Gastrocnemius medialis (tissue), 4 donors: ENCODE data around the gene NLRC4.

ENCODE experiments used
- CTCF ChIP-seq, 5 experiments: fragments of 450-650 bp in 3 of 5; fragments of 200-600 bp in 2 of 5; sonication (generic) in 2 of 5; IDR thresholded peaks in 4 of 5; conservative IDR thresholded peaks in 1 of 5; 1 replicate in 4 of 5; 2 replicates in 1 of 5; pipeline ENCODE4 v1.5.1; 2016 to 2019; ENCODE audit warnings: antibody characterized with exemption in 5 of 5, mild to moderate bottlenecking in 3 of 5, moderate library complexity in 3 of 5
- POLR2A ChIP-seq, 2 donors: fragments of 450-650 bp; IDR thresholded peaks; one replicate each; pipeline ENCODE4 v1.6.1; 2017; ENCODE audit warnings: antibody characterized with exemption in 2 of 2, mild to moderate bottlenecking in 2 of 2, moderate library complexity in 2 of 2

GRCh38 chr2:32212295-32212694 lies 52.4 kb downstream of the NLRC4 start:
- TF ChIP-seq POLR2A (IDR thresholded peaks at IDR 0.05) (no peak), CTCF (IDR thresholded peaks at IDR 0.05 in 4 of 5, conservative IDR thresholded peaks at IDR 0.05 in 1 of 5) (no peak)
